K562 (cell line): ENCODE results near the gene DLGAP1.

ENCODE experiments used
- EP300 ChIP-seq: IDR thresholded peaks from 2 replicates; pipeline ENCODE4 v1.6.1; 2012; ENCODE audit warnings: low read length, improper control_type of control experiment
- JUN ChIP-seq, 2 experiments: sonication (generic) in 1 of 2; formaldehyde crosslinking in 1 of 2; IDR thresholded peaks; 2 replicates each; pipeline versions ENCODE4 v1.6.1 to v1.8.0; 2012 to 2022; ENCODE audit warnings: borderline replicate concordance in 2 of 2, mild to moderate bottlenecking in 2 of 2, improper control_type of control experiment in 1 of 2, low read depth in 1 of 2, low read length in 1 of 2, missing genetic modification reagents in 1 of 2
- MAFK ChIP-seq: IDR thresholded peaks from 2 replicates; pipeline ENCODE4 v1.6.1; 2011; ENCODE audit warnings: low read length, improper control_type of control experiment
- MXI1 ChIP-seq: IDR thresholded peaks from 2 replicates; pipeline ENCODE4 v1.6.1; 2011; ENCODE audit warnings: low read depth, mild to moderate bottlenecking, improper control_type of control experiment, low read length
- YY1 ChIP-seq, 3 experiments: IDR thresholded peaks; 2 replicates each; pipeline ENCODE4 v1.6.1; 2011; ENCODE audit warnings: low read length in 2 of 3, mild to moderate bottlenecking in 2 of 3, moderate library complexity in 2 of 3, borderline replicate concordance in 1 of 3, control low read depth in 1 of 3, low read depth in 1 of 3; ENCODE audit not compliant: insufficient read depth in 3 of 3, insufficient replicate concordance in 2 of 3, control insufficient read depth in 1 of 3, insufficient read length in 1 of 3; ENCODE audit errors: extremely low read depth in 1 of 3
- ZNF431 ChIP-seq: sonication (generic); formaldehyde crosslinking; IDR thresholded peaks from 2 replicates; pipeline ENCODE4 v1.8.0; 2022; ENCODE audit warnings: mild to moderate bottlenecking, missing genetic modification reagents
- TF ChIP-seq, protein P1 (sequence below): fragments of 450-650 bp; IDR thresholded peaks from 2 replicates; pipeline ENCODE4 v1.7.1; 2018; ENCODE audit warnings: mild to moderate bottlenecking, low read depth; ENCODE audit not compliant: partially characterized antibody
- TF ChIP-seq, protein P2 (sequence below), 3 experiments: IDR thresholded peaks in 2 of 3; conservative IDR thresholded peaks in 1 of 3; 2 replicates each; pipeline ENCODE4 v1.5.1; 2011 to 2012; ENCODE audit warnings: low read length in 3 of 3, mild to moderate bottlenecking in 3 of 3, control low read depth in 2 of 3, improper control_type of control experiment in 1 of 3, inconsistent platforms in 1 of 3, low read depth in 1 of 3, mixed read lengths in 1 of 3, moderate library complexity in 1 of 3; ENCODE audit not compliant: insufficient read depth in 2 of 3

DNA sequence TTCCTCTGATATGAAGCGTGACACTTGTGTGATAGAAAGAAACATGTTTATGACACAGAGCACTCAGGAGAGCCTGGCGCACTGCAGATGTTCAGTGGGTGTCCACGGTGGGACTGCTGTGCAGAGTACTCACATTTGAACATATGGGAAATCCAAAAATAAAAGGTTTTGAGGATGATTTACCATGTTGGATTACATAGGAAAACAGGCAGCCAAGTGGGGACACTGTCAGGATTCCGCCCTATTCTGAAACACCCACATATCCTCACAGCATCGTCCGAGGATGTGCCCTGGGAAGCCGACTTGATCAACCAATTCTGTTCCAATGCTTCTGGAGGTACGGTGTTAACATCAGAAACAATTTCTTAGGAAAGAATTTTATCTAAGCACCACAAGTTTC lies 741.4 kb downstream of the DLGAP1 start:
- TF ChIP-seq JUN (IDR thresholded peaks at IDR 0.05; ENCODE audit: borderline replicate concordance, low read depth, low read length): no peak
- no peak for TF ChIP-seq JUN (CRISPR knock-in tag; IDR thresholded peaks at IDR 0.05; ENCODE audit: borderline replicate concordance)
- no peak for TF ChIP-seq MAFK
- TF ChIP-seq MXI1: no peak
- no peak for TF ChIP-seq YY1 (IDR thresholded peaks at IDR 0.05; ENCODE audit: borderline replicate concordance in 1 of 3, control insufficient read depth in 1 of 3, extremely low read depth in 1 of 3, insufficient read depth in 3 of 3, insufficient read length in 1 of 3, insufficient replicate concordance in 2 of 3, low read depth in 1 of 3, low read length in 2 of 3)
- TF ChIP-seq, protein P1, sequence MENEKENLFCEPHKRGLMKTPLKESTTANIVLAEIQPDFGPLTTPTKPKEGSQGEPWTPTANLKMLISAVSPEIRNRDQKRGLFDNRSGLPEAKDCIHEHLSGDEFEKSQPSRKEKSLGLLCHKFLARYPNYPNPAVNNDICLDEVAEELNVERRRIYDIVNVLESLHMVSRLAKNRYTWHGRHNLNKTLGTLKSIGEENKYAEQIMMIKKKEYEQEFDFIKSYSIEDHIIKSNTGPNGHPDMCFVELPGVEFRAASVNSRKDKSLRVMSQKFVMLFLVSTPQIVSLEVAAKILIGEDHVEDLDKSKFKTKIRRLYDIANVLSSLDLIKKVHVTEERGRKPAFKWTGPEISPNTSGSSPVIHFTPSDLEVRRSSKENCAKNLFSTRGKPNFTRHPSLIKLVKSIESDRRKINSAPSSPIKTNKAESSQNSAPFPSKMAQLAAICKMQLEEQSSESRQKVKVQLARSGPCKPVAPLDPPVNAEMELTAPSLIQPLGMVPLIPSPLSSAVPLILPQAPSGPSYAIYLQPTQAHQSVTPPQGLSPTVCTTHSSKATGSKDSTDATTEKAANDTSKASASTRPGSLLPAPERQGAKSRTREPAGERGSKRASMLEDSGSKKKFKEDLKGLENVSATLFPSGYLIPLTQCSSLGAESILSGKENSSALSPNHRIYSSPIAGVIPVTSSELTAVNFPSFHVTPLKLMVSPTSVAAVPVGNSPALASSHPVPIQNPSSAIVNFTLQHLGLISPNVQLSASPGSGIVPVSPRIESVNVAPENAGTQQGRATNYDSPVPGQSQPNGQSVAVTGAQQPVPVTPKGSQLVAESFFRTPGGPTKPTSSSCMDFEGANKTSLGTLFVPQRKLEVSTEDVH: no peak
- no peak for TF ChIP-seq EP300
- TF ChIP-seq, protein P2, sequence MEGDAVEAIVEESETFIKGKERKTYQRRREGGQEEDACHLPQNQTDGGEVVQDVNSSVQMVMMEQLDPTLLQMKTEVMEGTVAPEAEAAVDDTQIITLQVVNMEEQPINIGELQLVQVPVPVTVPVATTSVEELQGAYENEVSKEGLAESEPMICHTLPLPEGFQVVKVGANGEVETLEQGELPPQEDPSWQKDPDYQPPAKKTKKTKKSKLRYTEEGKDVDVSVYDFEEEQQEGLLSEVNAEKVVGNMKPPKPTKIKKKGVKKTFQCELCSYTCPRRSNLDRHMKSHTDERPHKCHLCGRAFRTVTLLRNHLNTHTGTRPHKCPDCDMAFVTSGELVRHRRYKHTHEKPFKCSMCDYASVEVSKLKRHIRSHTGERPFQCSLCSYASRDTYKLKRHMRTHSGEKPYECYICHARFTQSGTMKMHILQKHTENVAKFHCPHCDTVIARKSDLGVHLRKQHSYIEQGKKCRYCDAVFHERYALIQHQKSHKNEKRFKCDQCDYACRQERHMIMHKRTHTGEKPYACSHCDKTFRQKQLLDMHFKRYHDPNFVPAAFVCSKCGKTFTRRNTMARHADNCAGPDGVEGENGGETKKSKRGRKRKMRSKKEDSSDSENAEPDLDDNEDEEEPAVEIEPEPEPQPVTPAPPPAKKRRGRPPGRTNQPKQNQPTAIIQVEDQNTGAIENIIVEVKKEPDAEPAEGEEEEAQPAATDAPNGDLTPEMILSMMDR (IDR thresholded peaks at IDR 0.05 in 2 of 3, conservative IDR thresholded peaks at IDR 0.05 in 1 of 3; ENCODE audit: insufficient read depth in 2 of 3, low read depth in 1 of 3, low read length in 3 of 3): no peak
- TF ChIP-seq ZNF431: no peak
